HEK293T (cell line): ENCODE measurements around the gene KCNJ11.

Experiments
- ARNT ChIP-seq: fragments of 450-650 bp; IDR thresholded peaks from 2 replicates; pipeline ENCODE4 v1.6.1; 2017; ENCODE audit warnings: mild to moderate bottlenecking
- BHLHE40 ChIP-seq: fragments of 450-650 bp; IDR thresholded peaks from 2 replicates; pipeline ENCODE4 v1.6.1; 2016; ENCODE audit warnings: mild to moderate bottlenecking, moderate library complexity, borderline replicate concordance
- ELF4 ChIP-seq: fragments of 450-650 bp; IDR thresholded peaks from 2 replicates; pipeline ENCODE4 v1.6.1; 2017; ENCODE audit warnings: antibody characterized with exemption
- FOXK2 ChIP-seq: fragments of 450-650 bp; IDR thresholded peaks from 2 replicates; pipeline ENCODE4 v1.6.1; 2016; ENCODE audit warnings: mild to moderate bottlenecking
- HDGF ChIP-seq: fragments of 450-650 bp; IDR thresholded peaks from 2 replicates; pipeline ENCODE4 v1.6.1; 2017; ENCODE audit warnings: antibody characterized with exemption, borderline replicate concordance
- NFRKB ChIP-seq: fragments of 450-650 bp; IDR thresholded peaks from 2 replicates; pipeline ENCODE4 v1.6.1; 2016; ENCODE audit warnings: mild to moderate bottlenecking, moderate library complexity
- SP1 ChIP-seq: fragments of 450-650 bp; IDR thresholded peaks from 2 replicates; pipeline ENCODE4 v1.6.1; 2017
- SUZ12 ChIP-seq: fragments of 450-650 bp; IDR thresholded peaks from 2 replicates; pipeline ENCODE4 v1.6.1; 2016; ENCODE audit warnings: mild to moderate bottlenecking
- TARDBP ChIP-seq: fragments of 450-650 bp; IDR thresholded peaks from 2 replicates; pipeline ENCODE4 v1.6.1; 2016

- no peak for TF ChIP-seq SP1
- TF ChIP-seq HDGF: no peak
- TF ChIP-seq FOXK2: no peak
- TF ChIP-seq NFRKB: no peak
- no peak for TF ChIP-seq ARNT
- TF ChIP-seq ELF4: no peak
- no peak for TF ChIP-seq TARDBP
- TF ChIP-seq SUZ12: no peak
- TF ChIP-seq BHLHE40: no peak
Observed at GRCh38 chr11:17421781-17422180, 33.3 kb upstream of the KCNJ11 start.
